Neural cell (in vitro differentiated cells): ENCODE results near the gene SHTN1. TPM values are rescaled to one million over a fixed set of nuclear protein-coding genes. Genes with fewer than 3 reads are reported as not detected.

Experiments
- H2AFZ ChIP-seq: fragments of 200-600, 300-800 bp; sonication (generic), shearing (Covaris generic); 2 replicates; pipeline ENCODE4 v1.6.0; 2014; ENCODE audit warnings: low read depth, mild to moderate bottlenecking, antibody characterized with exemption, low read length, moderate library complexity
- H3F3A ChIP-seq: fragments of 200-600 bp; shearing (Covaris generic); 2 replicates; pipeline ENCODE4 v1.6.1; 2016; ENCODE audit warnings: mild to moderate bottlenecking, moderate library complexity, mixed read lengths, antibody characterized with exemption, low read length; ENCODE audit not compliant: insufficient read depth, poor library complexity, severe bottlenecking
- H3K27ac ChIP-seq: fragments of 200-600, 300-800 bp; sonication (generic), shearing (Covaris generic); 2 replicates; pipeline ENCODE4 v1.5.1; 2014; ENCODE audit warnings: mild to moderate bottlenecking, low read length, moderate library complexity
- H3K27me3 ChIP-seq: fragments of 300-800, 200-600 bp; sonication (generic), shearing (Covaris generic); 2 replicates; pipeline ENCODE4 v1.6.0; 2014; ENCODE audit warnings: mild to moderate bottlenecking, low read depth, low read length, moderate library complexity; ENCODE audit not compliant: insufficient read depth
- H3K36me3 ChIP-seq: fragments of 300-800, 200-600 bp; sonication (generic), shearing (Covaris generic); 2 replicates; pipeline ENCODE4 v1.5.1; 2014; ENCODE audit warnings: mild to moderate bottlenecking, antibody characterized with exemption, low read length, moderate library complexity; ENCODE audit not compliant: insufficient read depth
- H3K4me2 ChIP-seq: fragments of 300-800, 200-600 bp; sonication (generic), shearing (Covaris generic); 2 replicates; pipeline ENCODE4 v1.6.0; 2014; ENCODE audit warnings: mild to moderate bottlenecking, low read length
- H3K4me3 ChIP-seq: fragments of 300-800, 200-600 bp; sonication (generic), shearing (Covaris generic); 2 replicates; pipeline ENCODE4 v1.5.1; 2014; ENCODE audit warnings: mild to moderate bottlenecking, low read length, moderate library complexity
- H3K79me2 ChIP-seq: fragments of 200-600 bp; shearing (Covaris generic); replicated peaks from 2 replicates; pipeline ENCODE4 v1.6.0; 2014; ENCODE audit warnings: mild to moderate bottlenecking, low read length, moderate library complexity; ENCODE audit not compliant: insufficient read depth
- H3K9ac ChIP-seq: fragments of 300-800, 200-600 bp; sonication (generic), shearing (Covaris generic); 2 replicates; pipeline ENCODE4 v1.6.1; 2016; ENCODE audit warnings: mild to moderate bottlenecking, low read length, mixed read lengths
- H3K9me2 ChIP-seq: fragments of 200-600 bp; shearing (Covaris generic); 2 replicates; pipeline ENCODE4 v1.6.1; 2016; ENCODE audit warnings: mild to moderate bottlenecking, low read length, mixed read lengths; ENCODE audit not compliant: insufficient read depth
- H3K9me3 ChIP-seq: fragments of 200-600, 300-800 bp; sonication (generic), shearing (Covaris generic); 2 replicates; pipeline ENCODE4 v1.6.1; 2016; ENCODE audit warnings: mild to moderate bottlenecking, mixed run types, low read length, moderate library complexity, mixed read lengths
- H4K20me1 ChIP-seq: fragments of 200-600 bp; shearing (Covaris generic); 2 replicates; pipeline ENCODE4 v1.6.1; 2016; ENCODE audit warnings: mild to moderate bottlenecking, mixed run types; ENCODE audit not compliant: insufficient read depth
- EP300 ChIP-seq: fragments of 450-650 bp; conservative IDR thresholded peaks from 2 replicates; pipeline ENCODE4 v1.6.1; 2014; ENCODE audit warnings: antibody characterized with exemption, mild to moderate bottlenecking, moderate library complexity; ENCODE audit not compliant: poor library complexity, severe bottlenecking
- EZH2 ChIP-seq: fragments of 200-600, 300-800 bp; shearing (Covaris generic), sonication (generic); IDR thresholded peaks from 2 replicates; pipeline ENCODE4 v1.6.1; 2014; ENCODE audit warnings: antibody characterized with exemption, low read length, borderline replicate concordance, mild to moderate bottlenecking; ENCODE audit not compliant: insufficient read depth, poor library complexity, severe bottlenecking
- MXI1 ChIP-seq: fragments of 450-650 bp; conservative IDR thresholded peaks from 2 replicates; pipeline ENCODE4 v1.6.1; 2014; ENCODE audit warnings: antibody characterized with exemption, mild to moderate bottlenecking; ENCODE audit not compliant: poor library complexity, severe bottlenecking
- POLR2AphosphoS5 ChIP-seq: IDR thresholded peaks from 2 replicates; pipeline ENCODE4 v1.6.1; 2012
- RAD21 ChIP-seq: fragments of 450-650 bp; conservative IDR thresholded peaks from 2 replicates; pipeline ENCODE4 v1.6.1; 2014; ENCODE audit warnings: antibody characterized with exemption, mild to moderate bottlenecking, moderate library complexity
- SMC3 ChIP-seq: fragments of 450-650 bp; conservative IDR thresholded peaks from 2 replicates; pipeline ENCODE4 v1.6.1; 2014; ENCODE audit warnings: antibody characterized with exemption, mild to moderate bottlenecking, moderate library complexity; ENCODE audit not compliant: poor library complexity
- TAF1 ChIP-seq: IDR thresholded peaks from 2 replicates; pipeline ENCODE4 v1.6.1; 2012; ENCODE audit warnings: low read depth
- polyA plus RNA-seq: library from polyadenylated mRNA; depleted of rRNA; stranded (reverse); fragments of >200 nt; gene quantifications from 2 replicates; pipeline ENCODE4 v1.2.3, GENCODE V29; 2014
- TF ChIP-seq, protein P1 (sequence below): fragments of 450-650 bp; IDR thresholded peaks from 2 replicates; pipeline ENCODE4 v1.5.1; 2014; ENCODE audit warnings: antibody characterized with exemption, mild to moderate bottlenecking, moderate library complexity; ENCODE audit not compliant: poor library complexity, severe bottlenecking
- TF ChIP-seq, protein P2 (sequence below): IDR thresholded peaks from 2 replicates; pipeline ENCODE4 v1.6.1; 2012; ENCODE audit warnings: borderline replicate concordance

The SHTN1 gene
- polyA plus RNA-seq, 1 donor from 2014 or later: 55.8 TPM

DNA sequence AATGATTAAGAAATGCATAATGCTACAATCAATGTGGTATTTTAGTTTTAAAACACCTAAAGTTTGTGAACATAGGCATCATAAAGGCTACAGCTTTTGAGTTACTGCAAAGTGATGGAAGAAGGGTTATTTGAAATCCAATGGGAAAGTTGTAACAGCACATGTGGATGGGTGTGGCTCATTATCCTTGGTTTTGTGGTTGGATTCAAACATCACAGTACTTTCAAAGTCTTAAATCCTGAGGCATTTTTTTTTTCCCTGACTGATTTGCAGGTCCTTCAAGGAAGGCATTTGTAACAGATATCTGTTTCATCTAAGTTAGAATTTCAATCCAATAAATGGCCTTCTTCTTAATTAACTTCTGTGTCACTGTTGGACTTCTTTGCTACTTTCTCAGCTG is 9.8 kb upstream of the SHTN1 start:
- Histone ChIP-seq H3K27ac (no peak overlapping the region), H3K9me3 (no peaks in the 10 kb centered on the region), H3K4me2 (no peak overlapping the region), H3K36me3 (no peaks in the 10 kb centered on the region), H4K20me1 (no peaks in the 10 kb centered on the region), H3K4me3 (no peak overlapping the region), H3K9ac (no peak overlapping the region), H3K27me3 (no peaks in the 10 kb centered on the region), H3K9me2 (no peaks in the 10 kb centered on the region), H3K79me2 (no peaks in the 10 kb centered on the region), H2AFZ (no peak overlapping the region), H3F3A (no peaks in the 10 kb centered on the region)
- no peak for TF ChIP-seq EZH2
- TF ChIP-seq TAF1: no peak
- no peak for TF ChIP-seq POLR2AphosphoS5
- TF ChIP-seq SMC3: no peak
- no peak for TF ChIP-seq MXI1
- TF ChIP-seq, protein P1, sequence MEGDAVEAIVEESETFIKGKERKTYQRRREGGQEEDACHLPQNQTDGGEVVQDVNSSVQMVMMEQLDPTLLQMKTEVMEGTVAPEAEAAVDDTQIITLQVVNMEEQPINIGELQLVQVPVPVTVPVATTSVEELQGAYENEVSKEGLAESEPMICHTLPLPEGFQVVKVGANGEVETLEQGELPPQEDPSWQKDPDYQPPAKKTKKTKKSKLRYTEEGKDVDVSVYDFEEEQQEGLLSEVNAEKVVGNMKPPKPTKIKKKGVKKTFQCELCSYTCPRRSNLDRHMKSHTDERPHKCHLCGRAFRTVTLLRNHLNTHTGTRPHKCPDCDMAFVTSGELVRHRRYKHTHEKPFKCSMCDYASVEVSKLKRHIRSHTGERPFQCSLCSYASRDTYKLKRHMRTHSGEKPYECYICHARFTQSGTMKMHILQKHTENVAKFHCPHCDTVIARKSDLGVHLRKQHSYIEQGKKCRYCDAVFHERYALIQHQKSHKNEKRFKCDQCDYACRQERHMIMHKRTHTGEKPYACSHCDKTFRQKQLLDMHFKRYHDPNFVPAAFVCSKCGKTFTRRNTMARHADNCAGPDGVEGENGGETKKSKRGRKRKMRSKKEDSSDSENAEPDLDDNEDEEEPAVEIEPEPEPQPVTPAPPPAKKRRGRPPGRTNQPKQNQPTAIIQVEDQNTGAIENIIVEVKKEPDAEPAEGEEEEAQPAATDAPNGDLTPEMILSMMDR: no peak
- TF ChIP-seq RAD21: no peak
- TF ChIP-seq, protein P2, sequence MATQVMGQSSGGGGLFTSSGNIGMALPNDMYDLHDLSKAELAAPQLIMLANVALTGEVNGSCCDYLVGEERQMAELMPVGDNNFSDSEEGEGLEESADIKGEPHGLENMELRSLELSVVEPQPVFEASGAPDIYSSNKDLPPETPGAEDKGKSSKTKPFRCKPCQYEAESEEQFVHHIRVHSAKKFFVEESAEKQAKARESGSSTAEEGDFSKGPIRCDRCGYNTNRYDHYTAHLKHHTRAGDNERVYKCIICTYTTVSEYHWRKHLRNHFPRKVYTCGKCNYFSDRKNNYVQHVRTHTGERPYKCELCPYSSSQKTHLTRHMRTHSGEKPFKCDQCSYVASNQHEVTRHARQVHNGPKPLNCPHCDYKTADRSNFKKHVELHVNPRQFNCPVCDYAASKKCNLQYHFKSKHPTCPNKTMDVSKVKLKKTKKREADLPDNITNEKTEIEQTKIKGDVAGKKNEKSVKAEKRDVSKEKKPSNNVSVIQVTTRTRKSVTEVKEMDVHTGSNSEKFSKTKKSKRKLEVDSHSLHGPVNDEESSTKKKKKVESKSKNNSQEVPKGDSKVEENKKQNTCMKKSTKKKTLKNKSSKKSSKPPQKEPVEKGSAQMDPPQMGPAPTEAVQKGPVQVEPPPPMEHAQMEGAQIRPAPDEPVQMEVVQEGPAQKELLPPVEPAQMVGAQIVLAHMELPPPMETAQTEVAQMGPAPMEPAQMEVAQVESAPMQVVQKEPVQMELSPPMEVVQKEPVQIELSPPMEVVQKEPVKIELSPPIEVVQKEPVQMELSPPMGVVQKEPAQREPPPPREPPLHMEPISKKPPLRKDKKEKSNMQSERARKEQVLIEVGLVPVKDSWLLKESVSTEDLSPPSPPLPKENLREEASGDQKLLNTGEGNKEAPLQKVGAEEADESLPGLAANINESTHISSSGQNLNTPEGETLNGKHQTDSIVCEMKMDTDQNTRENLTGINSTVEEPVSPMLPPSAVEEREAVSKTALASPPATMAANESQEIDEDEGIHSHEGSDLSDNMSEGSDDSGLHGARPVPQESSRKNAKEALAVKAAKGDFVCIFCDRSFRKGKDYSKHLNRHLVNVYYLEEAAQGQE: no peak
- no peak for TF ChIP-seq EP300

DNA sequence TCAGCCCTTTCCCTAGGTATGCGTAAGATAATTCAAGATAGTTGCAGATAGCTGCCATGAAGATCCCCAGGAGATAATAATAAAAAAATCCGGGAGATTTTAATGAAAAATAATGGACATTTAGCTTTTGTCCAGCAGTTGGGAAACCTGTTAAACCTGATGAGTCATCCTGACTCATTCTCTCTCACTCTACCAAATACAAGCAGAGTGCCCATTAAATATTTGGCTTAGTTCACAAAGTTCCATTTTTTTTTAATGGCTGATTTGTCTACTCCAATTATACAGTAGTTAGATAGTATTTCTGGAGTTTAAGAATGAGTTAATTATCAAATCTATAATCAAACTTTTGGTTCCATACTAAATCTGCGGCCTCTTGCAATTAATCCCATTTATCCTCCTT is 2.1 kb upstream of the SHTN1 start:
- no peaks in the 10 kb centered on the region for H3K9me3 ChIP-seq
- H4K20me1 ChIP-seq: no peaks in the 10 kb centered on the region
- H3K79me2 ChIP-seq: peaks cover 4% of the 10 kb centered on the region
- no peak overlapping the region for H3K4me3 ChIP-seq
- no peaks in the 10 kb centered on the region for H3K9me2 ChIP-seq
- H2AFZ ChIP-seq: no peak overlapping the region
- no peaks in the 10 kb centered on the region for H3K27me3 ChIP-seq
- H3K36me3 ChIP-seq: no peaks in the 10 kb centered on the region
- no peak overlapping the region for H3K4me2 ChIP-seq
- TF ChIP-seq, protein P1: no peak
- no peak for TF ChIP-seq EP300
- TF ChIP-seq, protein P2: no peak
- TF ChIP-seq RAD21: no peak
- H3K27ac ChIP-seq: no peak overlapping the region
- H3F3A ChIP-seq: no peaks in the 10 kb centered on the region
- no peak overlapping the region for H3K9ac ChIP-seq
